Trophoblast cell (in vitro differentiated cells and primary cell): Measurements from ENCODE around the gene NRXN3.

Experiments
- DNase-seq, 2 donors: peaks; one replicate each; pipeline ENCODE4 v3.0.0-alpha.2; 2016
- H2AFZ ChIP-seq: 2 replicates; pipeline ENCODE4 v1.6.1; 2013; ENCODE audit warnings: low read length, moderate library complexity, mild to moderate bottlenecking; ENCODE audit not compliant: insufficient read depth, poor library complexity
- H2AK5ac ChIP-seq: 2 replicates; pipeline ENCODE4 v1.6.1; 2013; ENCODE audit warnings: mild to moderate bottlenecking, low read length
- H2BK120ac ChIP-seq: 2 replicates; pipeline ENCODE4 v1.6.1; 2013; ENCODE audit warnings: low read length, mild to moderate bottlenecking, moderate library complexity; ENCODE audit not compliant: insufficient read depth, poor library complexity
- H2BK12ac ChIP-seq: 2 replicates; pipeline ENCODE4 v1.6.1; 2013; ENCODE audit warnings: mild to moderate bottlenecking, low read length, moderate library complexity
- H2BK5ac ChIP-seq: 2 replicates; pipeline ENCODE4 v1.6.1; 2013; ENCODE audit warnings: low read length, low read depth, moderate library complexity, mild to moderate bottlenecking; ENCODE audit not compliant: poor library complexity
- H3K14ac ChIP-seq: 2 replicates; pipeline ENCODE4 v1.6.1; 2013; ENCODE audit warnings: mild to moderate bottlenecking, low read length
- H3K18ac ChIP-seq: 2 replicates; pipeline ENCODE4 v1.6.1; 2013; ENCODE audit warnings: mild to moderate bottlenecking, low read length
- H3K23ac ChIP-seq: 2 replicates; pipeline ENCODE4 v1.6.1; 2013; ENCODE audit warnings: low read length
- H3K27ac ChIP-seq: 2 replicates; pipeline ENCODE4 v1.5.1; 2013; ENCODE audit warnings: low read depth, mild to moderate bottlenecking, inconsistent platforms, low read length, moderate library complexity
- H3K27me3 ChIP-seq: 2 replicates; pipeline ENCODE4 v1.6.1; 2013; ENCODE audit warnings: inconsistent platforms, mild to moderate bottlenecking, low read length, moderate library complexity; ENCODE audit not compliant: insufficient read depth
- H3K36me3 ChIP-seq, 2 experiments: 1 replicate in 1 of 2; 2 replicates in 1 of 2; pipeline ENCODE4 v1.6.1; 2013; ENCODE audit warnings: low read length in 2 of 2, mild to moderate bottlenecking in 2 of 2, moderate library complexity in 1 of 2; ENCODE audit not compliant: insufficient read depth in 2 of 2, control insufficient read depth in 1 of 2
- H3K4ac ChIP-seq: 2 replicates; pipeline ENCODE4 v1.6.1; 2013; ENCODE audit warnings: low read depth, mild to moderate bottlenecking, low read length, moderate library complexity
- H3K4me1 ChIP-seq, 2 experiments: 1 replicate in 1 of 2; 2 replicates in 1 of 2; pipeline ENCODE4 v1.6.1; 2013; ENCODE audit warnings: low read length in 2 of 2, mild to moderate bottlenecking in 2 of 2, moderate library complexity in 1 of 2; ENCODE audit not compliant: insufficient read depth in 2 of 2, control insufficient read depth in 1 of 2
- H3K4me2 ChIP-seq: 2 replicates; pipeline ENCODE4 v1.6.1; 2013; ENCODE audit warnings: inconsistent platforms, mild to moderate bottlenecking, low read length, moderate library complexity
- H3K4me3 ChIP-seq: 2 replicates; pipeline ENCODE4 v1.5.1; 2013; ENCODE audit warnings: mild to moderate bottlenecking, low read depth, low read length, inconsistent platforms
- H3K79me1 ChIP-seq: one replicate; pipeline ENCODE4 v1.6.1; 2013; ENCODE audit warnings: low read length
- H3K79me2 ChIP-seq: 2 replicates; pipeline ENCODE4 v1.6.1; 2013; ENCODE audit warnings: low read length, mild to moderate bottlenecking; ENCODE audit not compliant: control insufficient read depth, insufficient read depth, poor library complexity
- H3K9ac ChIP-seq: 2 replicates; pipeline ENCODE4 v1.6.1; 2013; ENCODE audit warnings: mild to moderate bottlenecking, low read length
- H3K9me3 ChIP-seq: 2 replicates; pipeline ENCODE4 v1.6.1; 2013; ENCODE audit warnings: low read depth, mild to moderate bottlenecking, control low read depth, inconsistent platforms, low read length; ENCODE audit not compliant: insufficient read depth
- H4K12ac ChIP-seq: 2 replicates; pipeline ENCODE4 v1.6.1; 2013; ENCODE audit warnings: low read depth, mild to moderate bottlenecking, low read length, moderate library complexity
- H4K8ac ChIP-seq: 2 replicates; pipeline ENCODE4 v1.6.1; 2013; ENCODE audit warnings: low read depth, mild to moderate bottlenecking, low read length, moderate library complexity
- H4K91ac ChIP-seq: one replicate; pipeline ENCODE4 v1.6.1; 2013; ENCODE audit warnings: low read depth, mild to moderate bottlenecking, low read length, moderate library complexity
- WGBS: extraction: QIAGEN DNeasy Blood & Tissue Kit; methylation state at CpG from one replicate; pipeline ENCODE4 v1.1.7; 2013; ENCODE audit warnings: missing lambda C conversion rate; ENCODE audit not compliant: insufficient read length, insufficient coverage; ENCODE audit errors: extremely low coverage; 5-methylcytosine and 5-hydroxymethylcytosine counted together

Gene NRXN3

GRCh38 chr14:79295385-79295784 lies 1125.2 kb downstream of the NRXN3 start:
- no peak overlapping the region for H4K12ac ChIP-seq
- no peak overlapping the region for H3K23ac ChIP-seq
- no peak overlapping the region for H2AK5ac ChIP-seq
- H3K27me3 ChIP-seq: no peaks in the 10 kb centered on the region
- no peaks in the 10 kb centered on the region for H3K79me2 ChIP-seq
- no peak overlapping the region for H3K9ac ChIP-seq
- H2BK120ac ChIP-seq: no peak overlapping the region
- no peaks in the 10 kb centered on the region for H3K79me1 ChIP-seq
- H3K27ac ChIP-seq: no peak overlapping the region
- no peak overlapping the region for H2BK5ac ChIP-seq
- no peak for DNase-seq
- H3K18ac ChIP-seq: no peak overlapping the region
- no peak overlapping the region for H3K4me3 ChIP-seq
- no peaks in the 10 kb centered on the region for H3K36me3 ChIP-seq
- no peak overlapping the region for H3K4me2 ChIP-seq
- H3K4ac ChIP-seq: no peak overlapping the region
- H3K14ac ChIP-seq: no peak overlapping the region
- H3K4me1 ChIP-seq: peaks cover 0 to 3% of the 10 kb centered on the region in 2 experiments
- no peaks in the 10 kb centered on the region for H3K9me3 ChIP-seq
- H2BK12ac ChIP-seq: no peak overlapping the region
- no peak overlapping the region for H2AFZ ChIP-seq
- H4K91ac ChIP-seq: no peak overlapping the region
- no peak overlapping the region for H4K8ac ChIP-seq

DNA sequence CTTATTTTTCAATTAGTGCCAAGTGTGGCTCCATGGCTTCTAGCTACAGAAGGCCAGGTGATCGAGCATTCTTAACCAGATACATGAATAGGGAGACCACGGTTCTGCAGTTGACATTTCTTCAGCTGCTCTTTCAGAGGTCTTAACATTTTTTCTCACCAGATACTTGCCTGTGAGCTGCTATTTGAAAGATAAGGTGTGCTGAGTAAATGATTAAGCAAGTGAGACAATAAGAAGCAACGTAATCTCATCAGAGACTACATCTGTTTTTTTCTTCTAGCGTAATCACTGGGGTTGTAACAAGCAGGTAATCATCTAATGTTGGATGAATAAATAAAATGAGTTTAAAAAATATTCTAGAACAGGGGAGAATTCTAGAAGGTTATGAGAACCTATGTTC lies 1128.2 kb downstream of the NRXN3 start:
- Histone ChIP-seq H3K4me3 (no peak overlapping the region), H4K12ac (no peak overlapping the region), H2BK12ac (no peak overlapping the region), H3K4ac (no peak overlapping the region), H2AFZ (no peak overlapping the region), H3K9ac (no peak overlapping the region), H4K8ac (no peak overlapping the region), H2BK120ac (no peak overlapping the region), H3K27me3 (no peaks in the 10 kb centered on the region), H3K18ac (no peak overlapping the region), H3K36me3 (no peaks in the 10 kb centered on the region), H3K79me1 (no peaks in the 10 kb centered on the region), H3K14ac (no peak overlapping the region), H3K4me2 (no peak overlapping the region), H2BK5ac (no peak overlapping the region), H4K91ac (no peak overlapping the region), H3K23ac (no peak overlapping the region), H3K9me3 (no peaks in the 10 kb centered on the region), H3K79me2 (no peaks in the 10 kb centered on the region), H2AK5ac (no peak overlapping the region), H3K27ac (no peak overlapping the region), H3K4me1 (peaks cover 0 to 4% of the 10 kb centered on the region in 2 experiments)
- no CpG with 5 or more reads among the region's 4 CpGs for WGBS
- peak in 1 of 2 donors; percentile 30 for DNase-seq

- WGBS: no CpG with 5 or more reads among the region's 1 CpG
Observed at GRCh38 chr14:79299162-79299561, 1129.0 kb downstream of the NRXN3 start.

DNA sequence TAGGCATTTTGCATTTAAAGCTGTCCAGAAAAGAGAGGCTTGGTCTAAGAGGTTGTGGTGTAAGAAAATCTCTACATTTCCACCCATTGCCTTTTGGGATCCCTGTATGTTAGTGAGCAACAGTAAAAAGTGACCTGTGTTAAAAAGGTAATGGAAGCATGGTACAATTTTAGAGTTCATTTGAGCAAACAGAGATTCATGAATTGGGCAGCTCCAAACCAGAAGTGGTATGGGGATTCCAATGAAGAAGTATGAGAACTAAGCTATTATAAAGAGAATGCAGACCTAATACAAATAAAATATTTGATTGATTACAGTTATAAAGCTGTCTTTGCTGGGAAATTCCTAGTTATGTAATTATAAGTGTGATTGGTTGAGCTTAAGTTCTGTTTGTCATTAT lies 1134.1 kb downstream of the NRXN3 start:
- Histone ChIP-seq H2AK5ac (no peak overlapping the region), H4K91ac (no peak overlapping the region)

More at GRCh38 chr14:79299162-79299561, 1129.0 kb downstream of the NRXN3 start:
- no peak overlapping the region for H2BK12ac ChIP-seq
- no peak overlapping the region for H2BK120ac ChIP-seq
- no peak for DNase-seq
- no peaks in the 10 kb centered on the region for H3K36me3 ChIP-seq
- no peak overlapping the region for H4K12ac ChIP-seq
- no peak overlapping the region for H3K9ac ChIP-seq
- H2AK5ac ChIP-seq: no peak overlapping the region
- no peak overlapping the region for H4K8ac ChIP-seq
- H3K4me2 ChIP-seq: no peak overlapping the region
- H3K27ac ChIP-seq: no peak overlapping the region
- H3K23ac ChIP-seq: no peak overlapping the region
- no peaks in the 10 kb centered on the region for H3K79me2 ChIP-seq
- no peak overlapping the region for H2AFZ ChIP-seq
- H3K79me1 ChIP-seq: no peaks in the 10 kb centered on the region
- H3K14ac ChIP-seq: no peak overlapping the region
- H3K4ac ChIP-seq: no peak overlapping the region
- no peaks in the 10 kb centered on the region for H3K27me3 ChIP-seq
- no peak overlapping the region for H3K4me3 ChIP-seq
- H4K91ac ChIP-seq: no peak overlapping the region
- no peak overlapping the region for H3K18ac ChIP-seq
- H2BK5ac ChIP-seq: no peak overlapping the region
- peaks cover 0 to 2% of the 10 kb centered on the region in 2 experiments for H3K4me1 ChIP-seq
- H3K9me3 ChIP-seq: no peaks in the 10 kb centered on the region

More for the DNA sequence above, 1134.1 kb downstream of the NRXN3 start:
- Histone ChIP-seq H2BK12ac (no peak overlapping the region), H3K18ac (no peak overlapping the region), H3K4me3 (no peak overlapping the region), H3K27me3 (no peaks in the 10 kb centered on the region), H2AFZ (no peak overlapping the region), H3K9me3 (no peaks in the 10 kb centered on the region), H3K79me2 (no peaks in the 10 kb centered on the region), H3K4ac (no peak overlapping the region), H3K4me2 (no peak overlapping the region), H4K12ac (no peak overlapping the region), H3K27ac (no peak overlapping the region), H3K9ac (no peak overlapping the region), H4K8ac (no peak overlapping the region), H3K4me1 (peaks cover 0 to 2% of the 10 kb centered on the region in 2 experiments), H3K23ac (no peak overlapping the region), H3K79me1 (no peaks in the 10 kb centered on the region), H2BK120ac (no peak overlapping the region), H3K14ac (no peak overlapping the region), H2BK5ac (no peak overlapping the region), H3K36me3 (no peaks in the 10 kb centered on the region)
- no peak for DNase-seq
